Activated T-cell treated with anti-CD3 and anti-CD28 coated beads, Interleukin-2, amount 50 U/mL, for 24 hours (primary cell): ENCODE measurements around the gene KREMEN1.

Experiments
- DNase-seq: peaks from one replicate; pipeline ENCODE4 v3.0.0-alpha.2; 2020
- H3K27ac Mint-ChIP-seq: 2 replicates; pipeline ENCODE4 v1.8.0; 2020; ENCODE audit warnings: mild to moderate bottlenecking, mixed read lengths
- H3K27me3 Mint-ChIP-seq: 2 replicates; pipeline ENCODE4 v1.8.0; 2020; ENCODE audit warnings: mixed read lengths
- H3K36me3 Mint-ChIP-seq: 2 replicates; pipeline ENCODE4 v1.8.0; 2020; ENCODE audit warnings: low read depth, mixed read lengths
- H3K4me1 Mint-ChIP-seq: 2 replicates; pipeline ENCODE4 v1.8.0; 2020; ENCODE audit warnings: low read depth, mixed read lengths
- H3K4me3 Mint-ChIP-seq: 2 replicates; pipeline ENCODE4 v1.8.0; 2020; ENCODE audit warnings: mild to moderate bottlenecking, moderate library complexity, mixed read lengths
- H3K9me3 Mint-ChIP-seq: 2 replicates; pipeline ENCODE4 v1.8.0; 2020; ENCODE audit warnings: mixed read lengths

Gene KREMEN1

DNA sequence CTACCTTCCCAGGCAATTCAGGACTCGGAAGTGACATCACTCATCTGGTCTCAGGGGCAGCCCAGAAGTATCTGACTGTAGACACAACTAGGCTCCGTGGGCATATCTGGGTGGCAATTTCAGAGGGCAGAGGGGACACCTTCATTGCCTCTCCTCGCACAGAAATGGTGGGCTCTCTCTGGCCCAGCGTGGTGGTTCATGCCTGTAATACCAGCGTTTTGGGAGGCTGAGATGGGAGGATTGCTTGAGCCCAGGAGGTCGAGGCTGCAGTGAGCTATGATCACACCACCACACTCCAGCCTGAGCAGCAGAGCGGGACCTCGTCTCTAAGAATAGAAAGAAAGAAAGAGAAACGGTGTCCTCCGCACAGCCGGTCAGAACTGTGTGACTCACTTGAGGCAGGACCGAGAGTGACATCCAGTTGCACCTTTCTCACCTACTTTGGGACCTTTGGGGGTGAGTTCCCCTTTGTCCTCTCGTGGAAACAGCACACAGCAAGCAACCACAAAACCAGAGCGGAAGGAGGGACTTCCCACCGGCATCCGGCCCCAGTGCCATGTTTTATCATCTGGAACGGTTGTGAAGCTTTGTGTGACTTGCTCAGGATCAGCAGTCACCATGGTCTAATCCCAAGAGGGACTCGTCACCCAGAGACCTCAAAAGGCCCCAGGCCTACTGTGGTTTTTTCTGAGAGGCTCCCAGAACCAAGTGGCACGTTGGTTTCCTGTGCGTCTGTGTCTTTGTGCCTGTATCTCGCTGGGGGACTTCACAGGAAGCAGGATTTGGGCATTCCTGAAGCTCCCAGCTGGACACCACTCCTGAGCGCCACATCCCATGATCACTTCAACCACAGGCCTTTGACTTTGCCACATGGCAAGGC is 94.4 kb downstream of the KREMEN1 start:
- Mint-ChIP-seq H3K9me3 (no peaks in the 10 kb centered on the region), H3K27me3 (peaks cover 27% of the 10 kb centered on the region), H3K4me1 (peaks cover 18% of the 10 kb centered on the region), H3K4me3 (peak overlapping the region; percentile 58), H3K27ac (peak overlapping the region; percentile 80), H3K36me3 (no peaks in the 10 kb centered on the region)
- peak; percentile 59 for DNase-seq

DNA sequence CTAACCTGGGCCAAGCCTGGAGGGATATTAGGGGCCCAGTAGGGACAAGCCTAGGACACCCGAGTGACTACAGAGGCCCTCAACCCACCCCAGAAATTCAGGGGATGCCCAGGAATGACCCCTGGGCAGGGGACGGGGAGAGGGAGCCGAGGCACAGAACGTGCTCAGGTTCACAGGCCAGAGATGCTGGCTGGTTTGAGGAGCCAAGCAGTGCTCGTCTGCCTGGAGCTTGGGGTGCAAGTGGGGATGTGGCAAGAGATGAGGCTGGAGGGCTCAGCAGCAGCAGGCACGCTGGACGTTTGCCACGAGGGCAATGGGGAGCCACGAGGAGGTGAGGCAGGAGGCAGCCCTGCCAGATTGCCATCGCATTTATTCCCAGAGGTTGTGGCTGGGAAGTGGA is 98.9 kb downstream of the KREMEN1 start:
- Mint-ChIP-seq H3K4me1 (peaks cover 11% of the 10 kb centered on the region), H3K4me3 (no peak overlapping the region), H3K27ac (no peak overlapping the region), H3K36me3 (no peaks in the 10 kb centered on the region), H3K27me3 (peaks cover 6% of the 10 kb centered on the region), H3K9me3 (peaks cover 16% of the 10 kb centered on the region)
- DNase-seq = no peak

DNA sequence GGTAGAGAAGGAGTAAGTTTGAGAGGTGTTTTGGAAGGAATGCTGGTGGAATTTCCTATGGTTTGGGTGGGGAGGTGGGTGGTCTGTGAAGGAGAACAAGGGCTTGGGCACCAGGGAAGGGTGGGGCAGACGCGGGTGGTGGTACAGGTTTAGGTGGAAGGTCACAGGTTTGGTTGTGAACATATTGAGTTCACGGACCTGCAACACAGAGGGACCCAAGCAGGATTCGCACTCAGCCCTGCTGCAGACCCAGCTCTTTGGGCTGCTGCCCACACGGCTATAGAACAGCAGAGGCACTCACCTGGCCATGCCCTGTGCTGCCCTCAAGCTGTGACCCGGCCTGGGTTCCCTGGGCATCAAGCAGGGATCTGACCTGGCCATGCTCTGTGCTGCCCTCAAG is 99.4 kb downstream of the KREMEN1 start:
- Mint-ChIP-seq H3K27me3 (peaks cover 8% of the 10 kb centered on the region), H3K4me1 (peaks cover 6% of the 10 kb centered on the region), H3K4me3 (no peak overlapping the region), H3K9me3 (peaks cover 16% of the 10 kb centered on the region), H3K27ac (no peak overlapping the region), H3K36me3 (no peaks in the 10 kb centered on the region)
- no peak for DNase-seq

DNA sequence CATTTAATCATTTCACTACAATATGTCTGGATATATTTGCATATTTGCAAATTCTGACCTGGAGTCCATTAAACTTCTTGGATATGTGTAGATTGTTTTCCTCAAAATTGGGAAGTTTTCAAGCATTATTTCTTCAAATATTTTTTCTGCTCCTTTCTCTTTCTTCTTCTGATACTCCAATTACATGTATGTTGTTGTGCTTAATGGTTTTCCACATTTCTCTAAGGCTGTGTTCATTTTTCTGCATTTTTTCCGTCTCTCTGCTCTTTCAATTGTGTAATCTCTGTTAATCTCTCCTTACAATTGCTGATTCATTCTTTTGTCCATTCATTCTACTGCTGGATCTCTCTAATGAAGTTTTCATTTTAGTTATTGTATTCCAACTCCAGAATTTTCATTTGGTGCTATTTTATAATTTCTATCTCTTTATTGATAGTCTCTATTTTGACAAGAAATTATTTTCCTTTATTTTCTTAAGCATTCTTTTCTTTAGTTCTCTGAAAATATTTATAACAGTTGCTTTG is 102.5 kb downstream of the KREMEN1 start:
- peaks cover 7% of the 10 kb centered on the region for H3K27me3 Mint-ChIP-seq
- no peak overlapping the region for H3K4me3 Mint-ChIP-seq
- no peak for DNase-seq
- peaks cover 16% of the 10 kb centered on the region for H3K9me3 Mint-ChIP-seq
- no peaks in the 10 kb centered on the region for H3K4me1 Mint-ChIP-seq
- no peak overlapping the region for H3K27ac Mint-ChIP-seq
- no peaks in the 10 kb centered on the region for H3K36me3 Mint-ChIP-seq

GRCh38 chr22:29183971-29184848 is 111.4 kb downstream of the KREMEN1 start:
- Mint-ChIP-seq H3K4me3 (no peak overlapping the region), H3K9me3 (no peaks in the 10 kb centered on the region), H3K4me1 (no peaks in the 10 kb centered on the region), H3K36me3 (no peaks in the 10 kb centered on the region), H3K27ac (no peak overlapping the region), H3K27me3 (no peaks in the 10 kb centered on the region)
- DNase-seq = no peak

DNA sequence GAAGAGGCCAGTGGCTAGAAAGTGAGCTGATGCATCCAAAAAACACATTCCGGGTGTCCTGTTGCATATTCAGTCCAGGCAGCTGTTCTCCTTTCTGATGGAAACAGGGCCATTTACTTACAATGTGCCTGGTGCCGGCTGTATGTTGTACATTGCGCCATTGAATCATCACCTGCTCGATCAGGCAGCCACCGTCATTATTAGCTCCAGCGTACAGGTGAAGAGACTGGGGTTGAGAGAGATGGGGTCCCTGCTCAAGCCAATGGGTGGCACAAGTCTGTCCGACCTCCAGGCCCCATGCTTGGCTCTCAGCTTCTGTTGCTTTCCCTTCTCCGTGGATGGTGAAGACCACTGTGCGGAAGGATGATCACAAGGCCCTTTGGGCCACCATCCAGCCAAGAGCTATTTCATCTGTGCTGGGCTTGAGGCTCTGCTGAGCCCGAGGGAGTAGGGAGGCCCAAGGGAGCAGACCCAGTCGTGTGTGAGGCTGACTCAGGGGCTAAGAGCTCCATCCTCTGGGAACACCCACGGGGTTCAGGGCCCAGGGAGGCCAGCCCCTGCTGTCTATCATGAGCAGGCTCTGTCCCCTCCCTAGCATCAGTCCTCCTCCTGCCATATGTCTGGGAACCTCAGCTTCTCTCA is 112.1 kb downstream of the KREMEN1 start:
- Mint-ChIP-seq H3K27me3 (peaks cover 2% of the 10 kb centered on the region), H3K4me3 (no peak overlapping the region), H3K27ac (no peak overlapping the region), H3K9me3 (no peaks in the 10 kb centered on the region), H3K36me3 (no peaks in the 10 kb centered on the region), H3K4me1 (no peaks in the 10 kb centered on the region)
- no peak for DNase-seq

GRCh38 chr22:29186302-29186701 is 113.5 kb downstream of the KREMEN1 start:
- Mint-ChIP-seq H3K27me3 (peaks cover 2% of the 10 kb centered on the region), H3K4me3 (no peak overlapping the region), H3K36me3 (no peaks in the 10 kb centered on the region), H3K9me3 (no peaks in the 10 kb centered on the region), H3K27ac (no peak overlapping the region), H3K4me1 (no peaks in the 10 kb centered on the region)
- no peak for DNase-seq

- DNase-seq = no peak
- no peaks in the 10 kb centered on the region for H3K36me3 Mint-ChIP-seq
- no peaks in the 10 kb centered on the region for H3K9me3 Mint-ChIP-seq
- H3K27ac Mint-ChIP-seq = no peak overlapping the region
- H3K27me3 Mint-ChIP-seq = peaks cover 2% of the 10 kb centered on the region
- H3K4me3 Mint-ChIP-seq = no peak overlapping the region
- H3K4me1 Mint-ChIP-seq = no peaks in the 10 kb centered on the region
Observed at GRCh38 chr22:29187831-29188230, 115.0 kb downstream of the KREMEN1 start.

DNA sequence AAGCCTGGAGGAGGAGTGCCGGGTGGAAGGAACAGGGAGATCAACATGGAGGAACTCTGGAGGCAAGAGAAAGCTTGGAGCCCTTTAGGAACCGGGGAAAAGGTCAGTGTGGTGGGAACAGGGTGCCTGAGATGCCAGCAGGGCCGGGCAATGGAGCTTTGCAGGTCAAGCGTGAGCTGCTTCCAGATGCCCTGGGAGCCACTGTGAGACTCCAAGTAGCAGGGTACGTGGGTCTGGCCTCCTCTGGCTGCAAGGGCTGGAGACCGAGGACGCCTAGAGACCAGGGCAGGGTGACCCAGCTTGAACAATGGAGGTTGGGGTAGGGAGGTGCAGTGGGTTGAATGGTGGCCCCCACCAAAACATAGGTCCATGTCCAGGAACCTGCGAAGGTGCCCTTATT is 117.2 kb downstream of the KREMEN1 start:
- DNase-seq = no peak
- no peaks in the 10 kb centered on the region for H3K9me3 Mint-ChIP-seq
- H3K4me3 Mint-ChIP-seq = no peak overlapping the region
- H3K27me3 Mint-ChIP-seq = peaks cover 4% of the 10 kb centered on the region
- H3K27ac Mint-ChIP-seq = no peak overlapping the region
- H3K4me1 Mint-ChIP-seq = no peaks in the 10 kb centered on the region
- no peaks in the 10 kb centered on the region for H3K36me3 Mint-ChIP-seq

GRCh38 chr22:29190918-29191317 is 118.1 kb downstream of the KREMEN1 start:
- Mint-ChIP-seq H3K27ac (no peak overlapping the region), H3K36me3 (no peaks in the 10 kb centered on the region), H3K27me3 (peaks cover 6% of the 10 kb centered on the region), H3K4me3 (no peak overlapping the region), H3K9me3 (no peaks in the 10 kb centered on the region), H3K4me1 (no peaks in the 10 kb centered on the region)
- no peak for DNase-seq

GRCh38 chr22:29193021-29193420 is 120.2 kb downstream of the KREMEN1 start:
- Mint-ChIP-seq H3K9me3 (no peaks in the 10 kb centered on the region), H3K27me3 (peaks cover 6% of the 10 kb centered on the region), H3K36me3 (no peaks in the 10 kb centered on the region), H3K27ac (no peak overlapping the region), H3K4me1 (no peaks in the 10 kb centered on the region), H3K4me3 (no peak overlapping the region)
- no peak for DNase-seq

- no peaks in the 10 kb centered on the region for H3K4me1 Mint-ChIP-seq
Observed at GRCh38 chr22:29194184-29194583, 121.3 kb downstream of the KREMEN1 start.

GRCh38 chr22:29195118-29195963 is 122.5 kb downstream of the KREMEN1 start:
- Mint-ChIP-seq H3K4me3 (no peak overlapping the region), H3K27me3 (peaks cover 9% of the 10 kb centered on the region), H3K9me3 (no peaks in the 10 kb centered on the region), H3K36me3 (no peaks in the 10 kb centered on the region), H3K4me1 (no peaks in the 10 kb centered on the region), H3K27ac (no peak overlapping the region)
- DNase-seq = no peak

More at GRCh38 chr22:29194184-29194583, 121.3 kb downstream of the KREMEN1 start:
- no peaks in the 10 kb centered on the region for H3K36me3 Mint-ChIP-seq
- H3K9me3 Mint-ChIP-seq = no peaks in the 10 kb centered on the region
- no peak overlapping the region for H3K4me3 Mint-ChIP-seq
- peaks cover 6% of the 10 kb centered on the region for H3K27me3 Mint-ChIP-seq
- H3K27ac Mint-ChIP-seq = no peak overlapping the region
- DNase-seq = no peak
